WERI-Rb-1 (cell line): ENCODE measurements around the gene TREX2.

Source experiments
- DNase-seq: peaks from one replicate; pipeline ENCODE4 v3.0.0-alpha.2; 2020
- H3K27ac ChIP-seq: fragments of 250-450 bp; sonication (Bioruptor Pico); 2 replicates; pipeline ENCODE4 v1.5.1; 2020; ENCODE audit warnings: mild to moderate bottlenecking, moderate library complexity
- H3K27me3 ChIP-seq: fragments of 250-450 bp; sonication (Bioruptor Pico); 2 replicates; pipeline ENCODE4 v1.5.1; 2021; ENCODE audit warnings: mild to moderate bottlenecking, low read depth, moderate library complexity; ENCODE audit not compliant: insufficient read depth, severe bottlenecking
- H3K36me3 ChIP-seq: fragments of 250-450 bp; sonication (Bioruptor Pico); 2 replicates; pipeline ENCODE4 v1.5.1; 2020; ENCODE audit warnings: mild to moderate bottlenecking, moderate library complexity
- H3K4me3 ChIP-seq: 2 replicates; pipeline ENCODE4 v1.5.1; 2011; ENCODE audit warnings: low read depth, mild to moderate bottlenecking, control low read depth, low read length
- H3K9me3 ChIP-seq: fragments of 250-450 bp; sonication (Bioruptor Pico); 2 replicates; pipeline ENCODE4 v1.5.1; 2021; ENCODE audit warnings: mild to moderate bottlenecking, moderate library complexity; ENCODE audit not compliant: severe bottlenecking
- CTCF ChIP-seq: IDR thresholded peaks from 2 replicates; pipeline ENCODE4 v1.5.1; 2011; ENCODE audit warnings: low read depth, mild to moderate bottlenecking, control low read depth, inconsistent platforms, low read length

Gene TREX2

GRCh38 chrX:153470411-153471363, 24.8 kb upstream of the TREX2 start, which contains the start of gene HAUS7:
TSS of gene HAUS7 (minus strand) at chrX:153470576. CDS start at chrX:153470557, 19 bp downstream.
- DNase-seq = peak; percentile 96
- Histone ChIP-seq H3K4me3 (peak within 1 kb of the TSS; percentile 64), H3K9me3 (no peaks in the 10 kb centered on the region), H3K27ac (peak within 1 kb of the TSS; percentile 82), H3K27me3 (peaks cover 14% of the 10 kb centered on the region), H3K36me3 (peaks cover 27% of the 10 kb centered on the region)
- TF ChIP-seq CTCF = peak; percentile 93

GRCh38 chrX:153469811-153470410, 24.1 kb upstream of the TREX2 start:
- Histone ChIP-seq H3K36me3 (peaks cover 28% of the 10 kb centered on the region), H3K4me3 (peak overlapping the region; percentile 64), H3K27me3 (peaks cover 13% of the 10 kb centered on the region), H3K9me3 (no peaks in the 10 kb centered on the region), H3K27ac (peak overlapping the region; percentile 82)
- TF ChIP-seq CTCF = peak; percentile 6; the same call in 1 of the 2 replicates
- DNase-seq = peak; percentile 51

GRCh38 chrX:153468008-153468580, 22.2 kb upstream of the TREX2 start:
- TF ChIP-seq CTCF = no peak
- Histone ChIP-seq H3K9me3 (no peaks in the 10 kb centered on the region), H3K36me3 (peaks cover 34% of the 10 kb centered on the region), H3K27ac (no peak overlapping the region), H3K4me3 (no peak overlapping the region), H3K27me3 (peaks cover 16% of the 10 kb centered on the region)
- DNase-seq = no peak

GRCh38 chrX:153465691-153466380, 20.0 kb upstream of the TREX2 start:
- H3K27me3 ChIP-seq = peaks cover 16% of the 10 kb centered on the region
- H3K9me3 ChIP-seq = no peaks in the 10 kb centered on the region

More at GRCh38 chrX:153465691-153466380, 20.0 kb upstream of the TREX2 start:
- H3K27ac ChIP-seq = no peak overlapping the region
- peaks cover 42% of the 10 kb centered on the region for H3K36me3 ChIP-seq
- no peak for DNase-seq
- no peak overlapping the region for H3K4me3 ChIP-seq
- no peak for TF ChIP-seq CTCF
